Keratinocyte (primary cell): ENCODE data around the gene MAGI2. TPM values are rescaled to one million over a fixed set of nuclear protein-coding genes. Genes with fewer than 3 reads are reported as not detected.

ENCODE experiments used
- DNase-seq: peaks from one replicate; pipeline ENCODE4 v3.0.0-alpha.2; 2011; ENCODE audit warnings: low read depth, missing footprints, low spot score
- FAIRE-seq: peaks from 2 replicates; lab custom pipeline; 2011; peaks lifted over from hg19 to GRCh38; lab: Jason Lieb, UNC
- H2AFZ ChIP-seq: 2 replicates; pipeline ENCODE4 v1.6.0; 2012; ENCODE audit warnings: low read length, control low read depth, inconsistent platforms; ENCODE audit not compliant: control insufficient read depth
- H3K27ac ChIP-seq: 2 replicates; pipeline ENCODE4 v1.5.1; 2011; ENCODE audit warnings: low read length; ENCODE audit not compliant: control insufficient read depth, insufficient read depth
- H3K27me3 ChIP-seq: 3 replicates; pipeline ENCODE4 v1.6.0; 2011; ENCODE audit warnings: low read length; ENCODE audit not compliant: control insufficient read depth, insufficient read depth; ENCODE audit errors: extremely low read depth
- H3K36me3 ChIP-seq, 2 experiments: 2 replicates in 1 of 2; 3 replicates in 1 of 2; pipeline ENCODE4 v1.5.1; 2011; ENCODE audit warnings: low read length in 2 of 2, mild to moderate bottlenecking in 1 of 2; ENCODE audit not compliant: control insufficient read depth in 2 of 2, insufficient read depth in 2 of 2; ENCODE audit errors: extremely low read depth in 1 of 2
- H3K4me1 ChIP-seq: 3 replicates; pipeline ENCODE4 v1.5.1; 2011; ENCODE audit warnings: low read length; ENCODE audit not compliant: control insufficient read depth, insufficient read depth; ENCODE audit errors: extremely low read depth
- H3K4me2 ChIP-seq: 3 replicates; pipeline ENCODE4 v1.6.0; 2011; ENCODE audit warnings: low read depth, low read length; ENCODE audit not compliant: control insufficient read depth, insufficient read depth; ENCODE audit errors: extremely low read depth
- H3K4me3 ChIP-seq, 3 experiments: fragments of 200-600 bp in 1 of 3; sonication (generic) in 1 of 3; 2 replicates in 2 of 3; 3 replicates in 1 of 3; pipeline ENCODE4 v1.5.1; 2011 to 2016; ENCODE audit warnings: low read length in 3 of 3, mild to moderate bottlenecking in 3 of 3, control low read depth in 2 of 3, inconsistent platforms in 1 of 3, low read depth in 1 of 3, mixed read lengths in 1 of 3, mixed run types in 1 of 3, moderate library complexity in 1 of 3; ENCODE audit not compliant: control insufficient read depth in 2 of 3, insufficient read depth in 2 of 3; ENCODE audit errors: extremely low read depth in 1 of 3
- H3K79me2 ChIP-seq: 2 replicates; pipeline ENCODE4 v1.6.0; 2012; ENCODE audit warnings: low read length; ENCODE audit not compliant: control insufficient read depth, insufficient read depth
- H3K9ac ChIP-seq: 3 replicates; pipeline ENCODE4 v1.6.0; 2011; ENCODE audit warnings: low read length; ENCODE audit not compliant: control insufficient read depth, insufficient read depth; ENCODE audit errors: extremely low read depth
- H3K9me1 ChIP-seq: 3 replicates; pipeline ENCODE4 v1.6.0; 2011; ENCODE audit warnings: low read length; ENCODE audit not compliant: control insufficient read depth, insufficient read depth; ENCODE audit errors: extremely low read depth
- H3K9me3 ChIP-seq: 2 replicates; pipeline ENCODE4 v1.5.1; 2012; ENCODE audit warnings: low read depth, low read length; ENCODE audit not compliant: control insufficient read depth
- H4K20me1 ChIP-seq: 3 replicates; pipeline ENCODE4 v1.6.0; 2011; ENCODE audit warnings: low read length; ENCODE audit not compliant: control insufficient read depth, insufficient read depth; ENCODE audit errors: extremely low read depth
- CTCF ChIP-seq, 3 experiments: IDR thresholded peaks in 1 of 3; conservative IDR thresholded peaks in 1 of 3; optimal IDR thresholded peaks in 1 of 3; 2 replicates in 2 of 3; 3 replicates in 1 of 3; pipeline versions ENCODE3 to v1.5.1; 2011; ENCODE audit warnings: low read length in 3 of 3, mild to moderate bottlenecking in 3 of 3, moderate library complexity in 2 of 3, control low read depth in 1 of 3, inconsistent platforms in 1 of 3; ENCODE audit not compliant: insufficient read depth in 2 of 3; ENCODE audit errors: extremely low read depth in 1 of 3
- EZH2 ChIP-seq: IDR thresholded peaks from one replicate; pipeline ENCODE4 v1.6.1; 2012; ENCODE audit warnings: inconsistent platforms, mild to moderate bottlenecking, low read length, moderate library complexity
- dilution Hi-C: fragments of 300-500 bp; cut with MboI; formaldehyde crosslinking; loops from one replicate; pipeline ENCODE4 v1.7.0; 2020; ENCODE audit warnings: low sequenced_read_pairs; ENCODE audit not compliant: extremely low pct_ligation_motif_present
- polyA plus RNA-seq, 5 experiments: library from polyadenylated mRNA; depleted of rRNA in 3 of 5; stranded (reverse) in 3 of 5; stranded (forward) in 1 of 5; unstranded in 1 of 5; fragments of >200 nt; gene quantifications; 1 replicate in 1 of 5; 2 replicates in 3 of 5; 3 replicates in 1 of 5; pipeline versions ENCODE4 v1.2.1 to v1.2.3, GENCODE V29; 2011 to 2012; ENCODE audit warnings: missing spikeins in 2 of 5, low read depth in 1 of 5, low replicate concordance in 1 of 5

MAGI2 gene
- polyA plus RNA-seq, 1 donor (not counting 4 experiments of a cell fraction or from before 2014, with no cell fraction given) = 0.07 TPM

- Histone ChIP-seq H3K4me3 (no peak overlapping the region), H3K4me2 (no peak overlapping the region), H3K9me3 (no peaks in the 10 kb centered on the region), H3K79me2 (no peaks in the 10 kb centered on the region), H4K20me1 (no peaks in the 10 kb centered on the region), H3K9me1 (no peaks in the 10 kb centered on the region), H3K36me3 (no peaks in the 10 kb centered on the region), H3K27ac (no peak overlapping the region), H2AFZ (no peak overlapping the region), H3K27me3 (peaks cover 14% of the 10 kb centered on the region), H3K9ac (no peak overlapping the region), H3K4me1 (peaks cover 3% of the 10 kb centered on the region)
- no peak for FAIRE-seq
- DNase-seq = no peak
- TF ChIP-seq EZH2 (no peak), CTCF (optimal IDR thresholded peaks at IDR 0.05 in 1 of 3, IDR thresholded peaks at IDR 0.05 in 1 of 3, conservative IDR thresholded peaks at IDR 0.05 in 1 of 3; ENCODE audit: extremely low read depth in 1 of 3, insufficient read depth in 2 of 3, low read length in 3 of 3) (no peak)
- dilution Hi-C loops = no loop called here
These were observed 1430.3 kb downstream of the MAGI2 start for GRCh38 chr7:78023191-78023590.

- DNase-seq (no peak), FAIRE-seq (no peak)
- Histone ChIP-seq H2AFZ (no peak overlapping the region), H3K4me1 (peaks cover 3% of the 10 kb centered on the region), H4K20me1 (no peaks in the 10 kb centered on the region), H3K9me1 (no peaks in the 10 kb centered on the region), H3K27ac (no peak overlapping the region), H3K4me2 (no peak overlapping the region), H3K27me3 (peaks cover 14% of the 10 kb centered on the region), H3K36me3 (no peaks in the 10 kb centered on the region), H3K9me3 (no peaks in the 10 kb centered on the region), H3K79me2 (no peaks in the 10 kb centered on the region), H3K4me3 (no peak overlapping the region), H3K9ac (no peak overlapping the region)
- TF ChIP-seq CTCF (optimal IDR thresholded peaks at IDR 0.05 in 1 of 3, IDR thresholded peaks at IDR 0.05 in 1 of 3, conservative IDR thresholded peaks at IDR 0.05 in 1 of 3; ENCODE audit: extremely low read depth in 1 of 3, insufficient read depth in 2 of 3, low read length in 3 of 3) (no peak), EZH2 (no peak)
- dilution Hi-C loops = no loop called here
These were observed 1431.3 kb downstream of the MAGI2 start for GRCh38 chr7:78022165-78022564.
